ENCODE data around the gene NDUFA12. TPM values are rescaled to one million over a fixed set of nuclear protein-coding genes. Genes with fewer than 3 reads are reported as not detected.

The NDUFA12 gene
- total and polyA plus RNA-seq, 9 of the 15 experiments (the other 6 are each of a cell fraction or from before 2014, with no cell fraction given) = 115 to 986 (median 283) TPM

- TF ChIP-seq MEIS2 (IDR thresholded peaks at IDR 0.05; ENCODE audit: partially characterized antibody) (peak; percentile 96), MTA2 (IDR thresholded peaks at IDR 0.05; ENCODE audit: low read depth) (peak; percentile 63; the same call in 1 of the 2 replicates), PKNOX1 (IDR thresholded peaks at IDR 0.05) (peak; percentile 98), GTF2A2 (tag; IDR thresholded peaks at IDR 0.05) (no peak), ARHGAP35 (IDR thresholded peaks at IDR 0.05; ENCODE audit: partially characterized antibody) (no peak), U2AF2 (optimal IDR thresholded peaks at IDR 0.05; ENCODE audit: low read depth, low read length) (no peak), LARP7 (IDR thresholded peaks at IDR 0.05) (no peak), POLR2G (IDR thresholded peaks at IDR 0.05; ENCODE audit: low read depth, low read length) (no peak), ZC3H8 (IDR thresholded peaks at IDR 0.05) (no peak), HMBOX1 (IDR thresholded peaks at IDR 0.05) (no peak), CHD2 (IDR thresholded peaks at IDR 0.05; ENCODE audit: low read depth, low read length) (no peak), RNF219 (CRISPR knock-in tag; IDR thresholded peaks at IDR 0.05) (no peak), CREBBP (IDR thresholded peaks at IDR 0.05; ENCODE audit: low read depth, low read length) (no peak), SREBF2 (CRISPR knock-in tag; IDR thresholded peaks at IDR 0.05) (no peak), HLTF (IDR thresholded peaks at IDR 0.05) (0 out of 2 replicates have a peak, but pooled peaks have one; percentile 25), KDM1A (IDR thresholded peaks at IDR 0.05) (peak; percentile 34 to 54; a peak in 1 of 4 replicates), NBN (IDR thresholded peaks at IDR 0.05; ENCODE audit: low read depth) (no peak), ZNF75A (CRISPR knock-in tag; IDR thresholded peaks at IDR 0.05) (no peak), CHD1 (IDR thresholded peaks at IDR 0.05; ENCODE audit: low read length) (no peak), SMAD1 (IDR thresholded peaks at IDR 0.05; ENCODE audit: low read depth, low read length, partially characterized antibody) (no peak), EHMT2 (IDR thresholded peaks at IDR 0.05) (peak; percentile 78), ZNF696 (CRISPR knock-in tag; conservative IDR thresholded peaks at IDR 0.05) (no peak), BRF1 (IDR thresholded peaks at IDR 0.05; ENCODE audit: borderline replicate concordance, extremely low read depth, insufficient read length) (no peak), RBM17 (IDR thresholded peaks at IDR 0.05; ENCODE audit: borderline replicate concordance, low read depth, low read length) (no peak), MYBL2 (IDR thresholded peaks at IDR 0.05; ENCODE audit: low read depth) (no peak), MYBL2 (CRISPR knock-in tag; IDR thresholded peaks at IDR 0.05; ENCODE audit: borderline replicate concordance) (no peak), SOX6 (IDR thresholded peaks at IDR 0.05) (peak; percentile 52; the same call in 1 of the 2 replicates)
These were observed 49.3 kb downstream of the NDUFA12 start (continued) for GRCh38 chr12:94954029-94954685.
